Tibial nerve (tissue), 4 donors: ENCODE measurements around the gene GSC2. TPM values are rescaled to one million over a fixed set of nuclear protein-coding genes. Genes with fewer than 3 reads are reported as not detected.

Experiments
- DNase-seq, 2 donors: peaks; one replicate each; pipeline ENCODE4 v3.0.0-alpha.2; 2019; ENCODE audit warnings: low spot score in 2 of 2
- H3K27ac ChIP-seq, 4 donors: fragments of 200-600 bp; sonication (generic) in 3 of 4; one replicate each; pipeline ENCODE4 v1.5.1; 2017 to 2019; ENCODE audit warnings: mild to moderate bottlenecking in 1 of 4
- H3K27me3 ChIP-seq, 2 donors: fragments of 200-600 bp; sonication (generic) in 1 of 2; one replicate each; pipeline versions ENCODE4 v1.5.1 to v1.6.0; 2017 to 2019
- H3K36me3 ChIP-seq, 3 donors: fragments of 200-600 bp; sonication (generic); one replicate each; pipeline ENCODE4 v1.5.1; 2018 to 2019
- H3K4me1 ChIP-seq, 4 donors: fragments of 200-600 bp; sonication (generic) in 3 of 4; one replicate each; pipeline ENCODE4 v1.5.1; 2017 to 2019
- H3K4me3 ChIP-seq, 4 donors: fragments of 200-600 bp; sonication (generic) in 3 of 4; one replicate each; pipeline ENCODE4 v1.5.1; 2017 to 2019; ENCODE audit warnings: mild to moderate bottlenecking in 1 of 4, moderate library complexity in 1 of 4
- H3K9me3 ChIP-seq, 4 donors: fragments of 200-600 bp; sonication (generic) in 3 of 4; one replicate each; pipeline ENCODE4 v1.5.1; 2017 to 2019
- CTCF ChIP-seq, 5 experiments: fragments of 200-600 bp in 3 of 5; fragments of 450-650 bp in 2 of 5; sonication (generic) in 3 of 5; IDR thresholded peaks; one replicate each; pipeline ENCODE4 v1.5.1; 2016 to 2019; ENCODE audit warnings: antibody characterized with exemption in 5 of 5, mild to moderate bottlenecking in 3 of 5, moderate library complexity in 2 of 5
- EP300 ChIP-seq, 2 donors: sonication (generic); formaldehyde crosslinking; IDR thresholded peaks; one replicate each; pipeline ENCODE4 v1.6.1; 2017; ENCODE audit warnings: antibody characterized with exemption in 2 of 2, mild to moderate bottlenecking in 1 of 2
- POLR2A ChIP-seq, 2 donors: fragments of 450-650 bp; IDR thresholded peaks; one replicate each; pipeline ENCODE4 v1.6.1; 2017; ENCODE audit warnings: antibody characterized with exemption in 2 of 2, mild to moderate bottlenecking in 2 of 2, moderate library complexity in 2 of 2
- WGBS, 2 donors: methylation state at CpG; one replicate each; pipeline ENCODE4 v1.1.5; 2018; 5-methylcytosine and 5-hydroxymethylcytosine counted together
- total RNA-seq, 4 donors: library from RNA; depleted of rRNA; stranded (reverse); fragments of >200 nt; gene quantifications; one replicate each; pipeline ENCODE4 v1.1.0, GENCODE V29; 2016

Gene GSC2
- total RNA-seq, 4 donors from 2014 or later, result not detected

DNA sequence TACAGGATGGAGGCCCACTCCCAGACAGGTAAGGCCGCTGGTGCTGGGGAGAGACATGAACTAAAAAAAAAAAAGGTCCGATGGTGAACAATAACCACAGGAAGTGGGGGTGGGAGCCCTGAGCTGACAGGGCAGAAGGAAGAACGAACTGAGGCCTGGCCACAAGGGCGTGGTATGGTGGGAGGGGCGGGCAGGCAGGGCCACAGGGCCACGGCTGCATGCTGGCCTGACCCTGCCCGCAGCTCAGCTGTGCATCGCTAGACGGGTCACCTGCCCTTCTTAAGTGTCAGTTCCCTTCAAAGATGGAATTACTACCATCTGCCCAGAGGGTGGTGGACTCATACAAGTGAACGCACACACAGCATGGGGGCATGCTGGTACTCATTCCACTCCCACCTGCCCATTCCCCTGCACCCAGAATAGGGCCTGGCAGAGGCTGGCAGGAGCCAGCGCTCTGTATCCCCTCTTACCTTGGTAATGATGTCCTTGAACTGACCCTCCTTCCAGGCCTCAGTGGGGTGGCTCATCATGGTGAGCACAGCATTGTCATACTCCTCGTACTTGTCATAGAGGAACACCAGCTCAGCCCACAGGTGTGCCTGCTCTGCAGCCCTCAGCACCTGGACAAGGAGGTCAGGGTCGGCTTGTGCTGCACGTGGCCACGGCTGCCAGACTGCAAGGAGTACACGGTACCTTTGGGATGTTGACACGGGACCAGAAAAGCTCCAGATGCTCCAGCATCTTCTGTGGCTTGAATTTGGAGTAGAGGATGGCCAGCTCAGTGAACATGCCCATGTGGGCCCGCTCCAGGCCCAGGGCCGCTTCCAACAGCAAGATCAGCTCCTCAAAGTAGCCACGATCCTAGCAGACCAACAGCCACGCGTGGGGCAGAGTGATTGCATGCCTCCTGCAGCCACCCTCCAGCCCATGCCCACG lies 46.0 kb upstream of the GSC2 start:
- Histone ChIP-seq H3K4me3 (no peak overlapping the region), H3K36me3 (peaks cover 0 to 68% (median 0%) of the 10 kb centered on the region in 3 donors), H3K27me3 (no peaks in the 10 kb centered on the region), H3K4me1 (no peaks in the 10 kb centered on the region), H3K27ac (no peak overlapping the region), H3K9me3 (no peaks in the 10 kb centered on the region)
- 79 to 88% methylated on average over 20 to 23 of the region's 23 CpGs for WGBS, 2 donors
- no peak for DNase-seq
- no peak for TF ChIP-seq CTCF (IDR thresholded peaks at IDR 0.05)
- no peak for TF ChIP-seq POLR2A (IDR thresholded peaks at IDR 0.05)
- no peak for TF ChIP-seq EP300 (IDR thresholded peaks at IDR 0.05)

DNA sequence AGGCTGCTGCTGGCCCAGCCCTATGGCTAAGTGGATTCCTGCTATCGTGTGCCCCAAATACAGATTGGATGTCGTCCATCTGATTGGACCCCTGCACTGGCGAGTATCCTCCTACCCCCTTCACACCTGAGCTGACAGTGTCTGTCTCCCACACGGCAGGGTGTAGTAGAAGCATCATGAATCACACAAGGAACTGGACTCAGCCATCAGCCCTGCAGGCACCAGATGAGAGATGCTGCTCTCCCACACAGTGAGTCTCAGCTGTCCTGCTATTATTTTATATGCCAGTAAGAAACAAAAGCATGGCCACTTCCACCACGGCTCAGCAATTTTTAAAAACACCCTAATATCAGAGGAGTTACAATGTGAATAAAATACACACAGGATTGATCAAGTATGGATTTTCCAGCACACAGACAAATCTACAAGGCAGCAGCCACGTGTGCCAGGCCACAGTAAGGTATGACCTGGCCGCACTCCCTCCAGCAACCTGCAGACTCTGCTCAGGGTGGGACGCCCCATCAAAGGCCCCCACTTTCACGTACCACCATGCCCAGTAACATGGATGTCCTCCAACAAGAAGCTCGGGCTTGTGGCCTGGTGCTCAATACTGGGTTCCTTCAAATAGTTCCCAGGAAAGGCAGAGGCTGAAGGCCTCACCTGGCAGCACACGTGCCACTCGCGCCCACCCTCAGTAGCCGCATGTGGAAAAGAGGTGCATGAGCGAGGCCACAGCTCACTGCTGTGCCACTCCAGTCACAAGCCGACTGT lies 44.9 kb upstream of the GSC2 start:
- no peak for DNase-seq
- WGBS, 2 donors, result 91 to 97% methylated on average over 13 to 16 of the region's 16 CpGs
- no peaks in the 10 kb centered on the region for H3K27me3 ChIP-seq
- no peak for TF ChIP-seq EP300 (IDR thresholded peaks at IDR 0.05)
- no peak for TF ChIP-seq POLR2A (IDR thresholded peaks at IDR 0.05)
- no peak for TF ChIP-seq CTCF (IDR thresholded peaks at IDR 0.05)
- H3K36me3 ChIP-seq, result peaks cover 0 to 67% (median 0%) of the 10 kb centered on the region in 3 donors
- no peak overlapping the region for H3K27ac ChIP-seq
- H3K4me1 ChIP-seq, result no peaks in the 10 kb centered on the region
- H3K4me3 ChIP-seq, result no peak overlapping the region
- no peaks in the 10 kb centered on the region for H3K9me3 ChIP-seq

DNA sequence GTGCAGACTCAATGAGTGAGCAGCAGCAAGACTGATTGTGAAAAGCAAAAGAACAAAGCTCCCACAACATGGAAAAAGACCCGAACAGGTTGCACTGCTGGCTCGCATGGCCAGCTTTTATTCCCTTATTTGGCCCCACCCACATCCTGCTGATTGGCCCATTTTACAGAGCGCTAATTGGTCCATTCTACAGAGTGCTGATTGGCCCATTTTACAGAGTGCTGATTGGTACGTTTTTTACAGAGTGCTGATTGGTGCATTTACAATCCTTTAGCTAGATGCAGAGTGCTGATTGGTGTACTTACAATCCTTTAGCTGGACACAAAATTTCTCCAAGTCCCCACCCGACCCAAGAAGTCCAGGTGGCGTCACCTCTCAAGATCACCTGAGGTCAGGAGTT lies 43.8 kb upstream of the GSC2 start:
- Histone ChIP-seq H3K36me3 (peaks cover 0 to 60% (median 0%) of the 10 kb centered on the region in 3 donors), H3K27ac (no peak overlapping the region), H3K27me3 (no peaks in the 10 kb centered on the region), H3K4me1 (no peaks in the 10 kb centered on the region), H3K9me3 (no peaks in the 10 kb centered on the region), H3K4me3 (no peak overlapping the region)
- TF ChIP-seq EP300 (IDR thresholded peaks at IDR 0.05) (no peak), CTCF (IDR thresholded peaks at IDR 0.05) (no peak), POLR2A (IDR thresholded peaks at IDR 0.05) (no peak)
- WGBS, 2 donors, result 91 to 96% methylated on average over 6 of the region's 6 CpGs
- DNase-seq, result no peak

DNA sequence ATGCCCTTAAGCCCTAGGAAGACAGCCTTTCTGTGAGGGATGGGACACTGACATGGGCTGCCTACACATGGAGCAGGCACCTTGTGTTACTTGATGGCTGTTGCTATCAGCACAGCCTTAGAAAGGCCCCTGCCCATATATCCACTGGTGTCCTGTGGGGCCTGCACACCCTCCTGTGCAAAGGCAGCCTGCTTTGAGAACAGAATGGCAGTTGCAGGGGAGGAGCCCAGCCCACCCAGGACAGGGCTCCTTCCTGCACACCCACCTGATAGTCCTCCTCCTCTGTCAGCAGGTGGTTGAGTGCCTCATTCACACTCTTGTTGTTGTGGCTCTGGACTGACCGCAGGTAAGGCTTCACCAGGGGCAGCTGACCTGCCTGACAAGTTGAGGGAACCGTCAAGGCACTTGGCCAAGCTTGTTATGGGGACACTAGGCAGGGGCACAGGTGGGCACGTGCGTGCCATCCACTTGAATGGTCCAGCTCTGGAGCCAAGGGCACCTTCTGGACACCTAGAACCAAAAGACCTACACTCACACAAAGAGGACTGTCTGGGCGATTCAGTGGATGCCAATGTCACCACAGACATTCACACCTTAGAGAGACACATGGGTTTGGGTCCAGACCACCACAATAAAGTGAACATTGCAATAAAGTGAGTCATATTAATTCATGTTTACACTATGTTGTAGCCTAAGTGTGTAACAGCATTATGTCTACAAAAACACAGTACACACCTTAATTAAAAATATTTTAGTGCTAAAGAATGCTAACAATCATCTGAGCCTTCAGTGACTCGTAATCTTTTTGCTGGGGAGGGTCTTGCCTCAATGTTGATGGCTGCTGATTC lies 37.8 kb upstream of the GSC2 start:
- TF ChIP-seq CTCF (IDR thresholded peaks at IDR 0.05) (no peak), POLR2A (IDR thresholded peaks at IDR 0.05) (no peak), EP300 (IDR thresholded peaks at IDR 0.05) (no peak)
- H3K36me3 ChIP-seq, result peaks cover 0 to 39% (median 0%) of the 10 kb centered on the region in 3 donors
- no peaks in the 10 kb centered on the region for H3K27me3 ChIP-seq
- H3K4me3 ChIP-seq, result no peak overlapping the region
- no peaks in the 10 kb centered on the region for H3K9me3 ChIP-seq
- H3K4me1 ChIP-seq, result peaks cover 0 to 4% (median 0%) of the 10 kb centered on the region in 4 donors
- no peak for DNase-seq
- WGBS, 2 donors, result 84 to 92% methylated on average over 6 of the region's 6 CpGs
- H3K27ac ChIP-seq, result no peak overlapping the region
